ENCODE results near the gene KIAA0513. TPM values are rescaled to one million over a fixed set of nuclear protein-coding genes. Genes with fewer than 3 reads are reported as not detected.

KIAA0513 gene
- total and polyA plus RNA-seq, 2 of the 13 experiments (the other 11 are each of a cell fraction or from before 2014, with no cell fraction given) = 1.8 TPM

- TF ChIP-seq ZNF605 (CRISPR knock-in tag; IDR thresholded peaks at IDR 0.05) = peak; percentile 62; the same call in 1 of the 2 replicates
- TF ChIP-seq NKX3-1 (CRISPR knock-in tag; IDR thresholded peaks at IDR 0.05) = peak; percentile 83; the same call in 1 of the 2 replicates
- peak; percentile 78 for TF ChIP-seq CHD2 (IDR thresholded peaks at IDR 0.05; ENCODE audit: low read depth, low read length)
- peak; percentile 56; the same call in 1 of the 2 replicates for TF ChIP-seq FOXA3 (CRISPR knock-in tag; IDR thresholded peaks at IDR 0.05)
- TF ChIP-seq, protein P1, sequence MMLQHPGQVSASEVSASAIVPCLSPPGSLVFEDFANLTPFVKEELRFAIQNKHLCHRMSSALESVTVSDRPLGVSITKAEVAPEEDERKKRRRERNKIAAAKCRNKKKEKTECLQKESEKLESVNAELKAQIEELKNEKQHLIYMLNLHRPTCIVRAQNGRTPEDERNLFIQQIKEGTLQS (CRISPR knock-in tag; IDR thresholded peaks at IDR 0.05) = peak; percentile 80
- TF ChIP-seq GLI4 (CRISPR knock-in tag; IDR thresholded peaks at IDR 0.05; ENCODE audit: borderline replicate concordance) = no peak
- peak; percentile 76 for TF ChIP-seq ZMYM4 (CRISPR knock-in tag; IDR thresholded peaks at IDR 0.05)
- TF ChIP-seq, protein P2, sequence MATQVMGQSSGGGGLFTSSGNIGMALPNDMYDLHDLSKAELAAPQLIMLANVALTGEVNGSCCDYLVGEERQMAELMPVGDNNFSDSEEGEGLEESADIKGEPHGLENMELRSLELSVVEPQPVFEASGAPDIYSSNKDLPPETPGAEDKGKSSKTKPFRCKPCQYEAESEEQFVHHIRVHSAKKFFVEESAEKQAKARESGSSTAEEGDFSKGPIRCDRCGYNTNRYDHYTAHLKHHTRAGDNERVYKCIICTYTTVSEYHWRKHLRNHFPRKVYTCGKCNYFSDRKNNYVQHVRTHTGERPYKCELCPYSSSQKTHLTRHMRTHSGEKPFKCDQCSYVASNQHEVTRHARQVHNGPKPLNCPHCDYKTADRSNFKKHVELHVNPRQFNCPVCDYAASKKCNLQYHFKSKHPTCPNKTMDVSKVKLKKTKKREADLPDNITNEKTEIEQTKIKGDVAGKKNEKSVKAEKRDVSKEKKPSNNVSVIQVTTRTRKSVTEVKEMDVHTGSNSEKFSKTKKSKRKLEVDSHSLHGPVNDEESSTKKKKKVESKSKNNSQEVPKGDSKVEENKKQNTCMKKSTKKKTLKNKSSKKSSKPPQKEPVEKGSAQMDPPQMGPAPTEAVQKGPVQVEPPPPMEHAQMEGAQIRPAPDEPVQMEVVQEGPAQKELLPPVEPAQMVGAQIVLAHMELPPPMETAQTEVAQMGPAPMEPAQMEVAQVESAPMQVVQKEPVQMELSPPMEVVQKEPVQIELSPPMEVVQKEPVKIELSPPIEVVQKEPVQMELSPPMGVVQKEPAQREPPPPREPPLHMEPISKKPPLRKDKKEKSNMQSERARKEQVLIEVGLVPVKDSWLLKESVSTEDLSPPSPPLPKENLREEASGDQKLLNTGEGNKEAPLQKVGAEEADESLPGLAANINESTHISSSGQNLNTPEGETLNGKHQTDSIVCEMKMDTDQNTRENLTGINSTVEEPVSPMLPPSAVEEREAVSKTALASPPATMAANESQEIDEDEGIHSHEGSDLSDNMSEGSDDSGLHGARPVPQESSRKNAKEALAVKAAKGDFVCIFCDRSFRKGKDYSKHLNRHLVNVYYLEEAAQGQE (IDR thresholded peaks at IDR 0.05; ENCODE audit: borderline replicate concordance in 1 of 2, low read depth in 1 of 2, low read length in 2 of 2) = no peak
- TF ChIP-seq, protein P3, sequence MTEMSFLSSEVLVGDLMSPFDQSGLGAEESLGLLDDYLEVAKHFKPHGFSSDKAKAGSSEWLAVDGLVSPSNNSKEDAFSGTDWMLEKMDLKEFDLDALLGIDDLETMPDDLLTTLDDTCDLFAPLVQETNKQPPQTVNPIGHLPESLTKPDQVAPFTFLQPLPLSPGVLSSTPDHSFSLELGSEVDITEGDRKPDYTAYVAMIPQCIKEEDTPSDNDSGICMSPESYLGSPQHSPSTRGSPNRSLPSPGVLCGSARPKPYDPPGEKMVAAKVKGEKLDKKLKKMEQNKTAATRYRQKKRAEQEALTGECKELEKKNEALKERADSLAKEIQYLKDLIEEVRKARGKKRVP (CRISPR knock-in tag; IDR thresholded peaks at IDR 0.05) = no peak
- TF ChIP-seq MTA3 (CRISPR knock-in tag; IDR thresholded peaks at IDR 0.05) = no peak
- 0 out of 2 replicates have a peak, but pooled peaks have one; percentile 15 for TF ChIP-seq FOSL1 (CRISPR knock-in tag; IDR thresholded peaks at IDR 0.05; ENCODE audit: borderline replicate concordance)
- TF ChIP-seq MYPOP (CRISPR knock-in tag; IDR thresholded peaks at IDR 0.05) = no peak; the same call in none of the 2 replicates
- TF ChIP-seq, protein P4, sequence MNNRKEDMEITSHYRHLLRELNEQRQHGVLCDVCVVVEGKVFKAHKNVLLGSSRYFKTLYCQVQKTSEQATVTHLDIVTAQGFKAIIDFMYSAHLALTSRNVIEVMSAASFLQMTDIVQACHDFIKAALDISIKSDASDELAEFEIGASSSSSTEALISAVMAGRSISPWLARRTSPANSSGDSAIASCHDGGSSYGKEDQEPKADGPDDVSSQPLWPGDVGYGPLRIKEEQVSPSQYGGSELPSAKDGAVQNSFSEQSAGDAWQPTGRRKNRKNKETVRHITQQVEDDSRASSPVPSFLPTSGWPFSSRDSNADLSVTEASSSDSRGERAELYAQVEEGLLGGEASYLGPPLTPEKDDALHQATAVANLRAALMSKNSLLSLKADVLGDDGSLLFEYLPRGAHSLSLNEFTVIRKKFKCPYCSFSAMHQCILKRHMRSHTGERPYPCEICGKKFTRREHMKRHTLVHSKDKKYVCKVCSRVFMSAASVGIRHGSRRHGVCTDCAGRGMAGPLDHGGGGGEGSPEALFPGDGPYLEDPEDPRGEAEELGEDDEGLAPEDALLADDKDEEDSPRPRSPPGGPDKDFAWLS (CRISPR knock-in tag; IDR thresholded peaks at IDR 0.05; ENCODE audit: borderline replicate concordance) = no peak
- 0 out of 2 replicates have a peak, but pooled peaks have one; percentile 20 for TF ChIP-seq ZNF546 (CRISPR knock-in tag; conservative IDR thresholded peaks at IDR 0.05)
- TF ChIP-seq ZFYVE20 (CRISPR knock-in tag; IDR thresholded peaks at IDR 0.05; ENCODE audit: borderline replicate concordance, low read depth) = no peak
- no peak for TF ChIP-seq ZNF337 (CRISPR knock-in tag; IDR thresholded peaks at IDR 0.05; ENCODE audit: borderline replicate concordance, low read depth)
Measured at GRCh38 chr16:85010931-85011845, 16.4 kb upstream of the KIAA0513 start, which contains the start of gene ZDHHC7 (continued).

All from HepG2 (cell line).